ENCODE results near the gene SH2D3C.
"Not testable (repeated sequence)": the region's sequence is repeated elsewhere in the genome, so short reads cannot be mapped to it uniquely, and the experiment has no call there.

The SH2D3C gene

DNA sequence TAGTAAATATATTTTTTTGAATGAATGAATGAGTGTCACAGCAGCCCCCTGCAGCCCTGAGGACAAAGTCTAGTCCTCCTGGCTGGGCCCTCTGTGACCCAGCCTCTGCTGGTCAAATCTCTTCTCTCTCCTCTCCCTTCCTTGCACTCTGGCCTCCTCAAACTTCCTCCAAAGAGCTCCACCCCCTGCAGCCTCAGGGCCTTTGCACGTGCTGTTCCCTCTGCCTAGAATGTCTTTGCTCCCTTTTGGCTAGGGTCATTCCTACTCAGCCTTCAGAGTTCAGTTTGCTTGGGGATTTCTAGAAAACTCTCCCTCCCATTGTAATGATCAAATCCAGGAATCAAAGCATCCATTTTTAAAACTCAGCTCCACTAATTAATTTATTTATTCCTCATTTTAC is 13.0 kb downstream of the SH2D3C start:
- DNase-seq, result no peak

DNA sequence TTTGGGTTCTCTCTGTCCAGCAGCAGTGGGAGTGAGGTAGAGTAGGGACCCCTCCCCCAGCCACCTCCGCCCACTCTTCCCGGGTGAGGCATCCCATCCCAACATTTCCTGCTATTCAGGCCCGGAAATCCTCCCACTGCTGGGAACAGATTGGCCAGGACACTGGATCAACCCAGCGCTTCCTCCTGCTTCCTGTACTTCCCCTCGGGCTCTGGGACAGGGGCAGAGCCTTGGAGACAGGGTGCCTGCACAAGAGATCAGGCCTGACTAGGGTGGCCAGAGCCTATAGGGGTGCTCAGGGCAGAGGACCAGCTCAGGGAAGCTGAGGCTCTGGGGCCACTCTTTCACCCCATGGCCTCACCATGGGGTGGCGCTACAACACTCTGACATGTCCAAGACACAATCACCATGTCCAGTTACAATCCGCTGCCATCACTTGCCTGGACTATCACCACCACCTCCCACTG is 14.5 kb downstream of the SH2D3C start:
- no peak for DNase-seq

DNA sequence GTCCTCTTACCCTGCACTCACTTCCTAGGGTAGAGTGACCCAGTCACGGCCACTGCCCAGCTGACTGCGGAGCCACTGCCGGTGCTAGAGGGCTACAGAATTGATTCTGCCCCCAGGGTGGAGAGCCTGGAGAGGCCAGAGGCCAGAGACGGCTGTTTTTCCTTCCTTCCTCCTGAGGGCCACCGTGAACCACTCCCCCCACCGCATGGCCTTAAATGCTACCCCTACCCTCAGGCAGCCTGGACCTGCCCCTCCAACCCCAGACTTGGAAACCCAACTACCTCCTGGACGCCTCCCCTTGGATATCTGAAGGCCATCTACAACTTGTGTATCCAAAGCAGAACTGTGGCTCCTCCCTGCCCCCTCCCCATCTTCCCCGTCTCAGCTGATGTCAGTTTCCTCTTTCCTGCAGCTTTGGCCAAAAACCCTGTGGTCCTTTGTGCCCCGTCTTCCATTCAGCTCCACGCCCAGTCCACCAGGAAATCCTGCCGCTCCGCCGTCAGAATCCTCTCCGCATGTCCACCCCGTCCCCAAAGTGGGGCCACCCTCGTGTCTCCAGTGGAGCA is 16.3 kb downstream of the SH2D3C start:
- DNase-seq, result no peak

DNA sequence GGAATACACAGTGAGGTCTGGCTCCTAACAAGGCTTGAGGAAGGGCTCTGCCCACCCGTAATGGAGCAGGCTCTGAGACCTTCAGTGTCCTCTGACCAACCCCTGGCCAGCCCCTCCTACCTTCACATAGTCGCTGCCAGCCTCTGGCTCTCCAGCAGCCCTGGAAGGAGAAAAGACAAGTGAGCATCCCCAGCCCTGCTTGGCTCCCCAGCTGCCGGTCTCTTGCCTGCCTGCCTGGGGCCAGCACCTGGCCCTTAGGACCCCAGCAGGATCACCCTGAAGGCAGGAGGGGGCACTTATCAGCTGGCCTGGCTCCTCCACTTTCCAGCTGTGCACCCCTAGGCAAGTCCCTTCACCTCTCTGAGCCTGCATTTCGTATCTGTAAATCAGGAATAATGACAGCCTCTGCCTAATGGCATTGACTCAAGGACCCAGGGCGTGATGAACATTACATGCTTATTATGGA is 16.9 kb downstream of the SH2D3C start:
- no peak for DNase-seq

DNA sequence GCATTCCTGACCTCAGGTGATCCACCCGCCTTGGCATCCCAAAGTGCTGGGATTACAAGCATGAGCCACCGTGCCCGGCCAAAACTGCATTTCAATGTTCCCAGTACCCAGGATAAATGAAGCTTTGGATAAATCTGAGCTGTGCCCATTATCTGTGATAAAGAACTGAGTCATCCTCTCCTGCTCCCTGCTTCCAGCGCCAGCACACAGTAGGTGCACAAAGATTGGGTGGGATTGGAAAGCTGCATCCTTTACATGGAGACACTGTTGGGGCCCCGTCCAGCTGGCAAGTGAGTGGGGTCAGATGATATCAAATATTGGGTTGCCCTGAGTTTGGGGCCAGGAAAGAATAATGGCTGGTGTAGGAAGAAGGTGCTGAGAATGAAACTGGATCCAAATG is 17.4 kb downstream of the SH2D3C start:
- peak; percentile 4 for DNase-seq

DNA sequence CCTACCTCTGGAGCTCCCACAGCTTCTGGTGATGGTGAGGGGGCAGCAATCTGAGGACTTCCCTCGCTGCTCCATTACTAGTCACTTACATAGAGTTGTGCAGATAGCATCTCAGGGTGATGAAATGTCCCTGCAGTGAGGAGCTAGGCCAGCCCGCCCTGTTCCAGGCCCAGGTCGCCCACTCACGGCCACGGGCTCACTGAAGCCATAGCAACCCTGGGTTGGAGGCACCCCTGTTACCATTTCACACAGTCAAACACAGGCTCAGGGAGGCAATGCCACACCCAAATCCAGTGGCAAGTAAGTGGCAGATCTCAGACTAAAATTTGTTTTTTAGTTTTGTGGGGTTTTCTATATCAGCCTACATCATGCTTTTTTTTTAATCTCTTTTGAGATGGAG is 19.6 kb downstream of the SH2D3C start:
- DNase-seq, result no peak

DNA sequence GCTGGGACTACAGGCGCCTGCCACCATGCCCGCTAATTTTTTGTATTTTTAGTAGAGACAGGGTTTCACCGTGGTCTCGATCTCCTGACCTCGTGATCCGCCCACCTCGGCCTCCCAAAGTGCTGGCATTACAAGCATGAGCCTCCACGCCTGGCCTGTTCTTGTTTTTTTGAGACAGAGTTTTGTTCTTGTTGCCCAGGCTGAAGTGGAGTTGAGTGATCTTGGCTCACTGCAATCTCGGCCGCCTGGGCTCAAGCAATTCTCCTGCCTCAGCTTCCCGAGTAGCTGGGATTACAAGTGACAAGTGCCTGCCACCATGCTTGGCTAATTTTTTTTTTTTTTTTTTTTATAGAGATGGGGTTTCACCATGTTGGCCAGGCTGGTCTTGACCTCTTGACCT is 21.7 kb downstream of the SH2D3C start:
- DNase-seq, result not testable (repeated sequence)

DNA sequence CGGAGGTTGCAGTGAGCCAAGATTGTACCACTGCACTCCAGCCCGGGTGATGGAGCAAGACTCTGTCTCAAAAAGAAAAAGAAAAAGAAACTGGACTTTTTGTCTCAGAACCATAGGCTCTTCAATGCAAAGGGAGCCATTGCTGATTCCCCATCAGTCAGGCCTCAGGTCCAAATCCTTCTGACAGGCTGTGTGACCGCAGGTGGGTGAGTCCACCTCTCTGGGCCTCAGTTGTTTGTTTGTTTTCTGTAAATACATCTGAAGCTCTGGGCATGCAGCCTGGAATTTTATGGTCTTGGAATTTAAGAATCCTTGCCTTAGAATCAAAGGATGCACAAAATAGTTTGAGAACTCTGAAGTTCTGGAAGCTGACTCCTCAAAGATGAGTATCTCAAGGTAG is 22.2 kb downstream of the SH2D3C start:
- DNase-seq, result no peak

DNA sequence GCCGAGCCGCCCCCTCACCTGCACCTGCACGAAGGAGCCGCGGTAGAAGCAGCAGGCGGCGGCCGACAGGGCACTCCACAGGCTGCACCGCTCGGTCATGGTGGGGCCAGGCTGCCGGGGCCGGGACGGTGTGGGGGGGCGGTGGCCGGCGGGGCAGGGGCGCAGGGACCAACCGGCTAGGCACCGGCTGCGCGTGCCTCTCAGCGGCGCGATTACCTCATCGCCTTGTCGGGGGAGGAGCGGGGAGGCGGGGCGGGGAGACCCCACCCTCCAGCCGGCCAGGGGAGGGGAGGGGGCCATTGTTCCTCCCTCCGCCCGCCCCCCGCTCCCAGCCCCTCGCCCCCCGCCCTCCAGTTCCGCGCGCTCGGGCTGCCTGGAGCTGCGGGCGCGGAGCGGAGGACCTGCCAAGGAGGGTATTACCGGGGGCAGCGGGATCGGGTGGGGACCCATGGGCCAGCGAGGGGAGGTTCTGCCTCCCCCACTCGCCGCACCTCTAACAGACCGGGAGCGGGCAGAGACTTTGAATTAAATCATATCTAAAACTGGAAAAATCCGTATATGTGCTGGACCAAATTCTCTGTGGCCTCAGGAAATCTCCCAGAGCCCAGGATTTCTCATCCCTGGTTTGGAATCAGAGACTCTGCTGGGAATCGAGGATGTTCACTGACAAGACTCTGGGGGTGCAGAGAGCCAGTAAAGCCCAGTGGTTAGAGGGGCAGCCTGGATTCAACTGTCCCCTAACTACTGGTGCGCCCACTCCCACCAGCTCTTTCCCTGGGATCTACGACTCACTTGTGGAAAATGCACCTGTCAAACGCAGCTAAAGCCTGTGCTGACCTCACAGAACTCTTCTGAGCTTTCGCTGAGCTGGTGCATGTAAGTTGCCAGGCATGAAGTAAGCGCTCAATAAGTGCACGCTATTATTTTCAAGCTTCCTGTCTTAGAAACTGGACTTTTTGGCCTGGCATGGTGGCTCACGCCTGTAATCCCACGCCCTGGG is 23.1 kb downstream of the SH2D3C start:
- peak; percentile 17 for DNase-seq

DNA sequence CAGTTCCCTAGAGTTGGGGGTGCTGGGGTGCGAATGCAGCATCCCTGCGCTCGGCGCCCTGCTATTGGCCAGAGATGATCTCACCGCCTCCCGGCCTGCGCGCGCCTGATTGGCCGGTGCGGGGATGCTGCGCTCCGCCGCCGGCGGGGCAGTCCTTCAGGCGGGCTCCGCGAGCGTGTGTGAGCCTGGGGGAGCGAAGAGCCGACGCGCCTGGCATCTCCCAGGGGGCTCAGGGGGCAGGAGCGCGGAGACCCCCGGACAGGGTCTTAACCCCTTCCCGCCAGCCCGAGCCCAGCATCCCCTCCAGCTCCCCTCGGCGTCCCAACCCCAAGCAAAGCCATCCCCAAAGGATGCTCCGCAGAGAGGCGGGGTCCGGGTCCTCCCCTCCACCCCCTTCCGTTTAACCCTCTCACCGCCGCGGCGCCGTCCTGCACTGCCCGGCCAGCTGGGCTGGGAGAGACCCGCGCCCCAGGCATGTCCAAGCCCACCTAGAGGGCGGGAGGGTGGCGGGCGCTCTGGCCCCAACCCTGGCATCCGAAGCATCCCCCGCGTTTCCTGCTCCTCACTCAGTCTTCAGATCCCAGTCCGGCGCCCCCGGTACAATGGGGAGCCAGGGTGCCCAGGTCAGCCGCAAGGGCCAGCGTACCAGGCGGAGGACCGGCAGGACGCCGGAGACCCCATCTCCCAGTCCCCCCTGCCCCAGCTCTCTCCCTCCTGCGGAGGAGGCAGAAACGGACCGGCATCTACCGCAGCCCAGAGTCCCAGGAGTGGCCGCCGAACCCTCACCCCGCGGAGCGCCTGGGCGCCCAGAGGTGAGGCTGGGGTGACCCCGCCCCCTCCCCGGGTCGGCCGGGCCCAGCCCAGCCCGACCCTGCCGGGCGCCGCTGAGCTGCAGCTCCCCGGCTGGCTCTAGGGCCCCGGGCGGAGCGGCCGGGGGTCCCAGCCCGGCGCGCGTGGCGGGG is 24.1 kb downstream of the SH2D3C start:
- peak; percentile 28 for DNase-seq

DNA sequence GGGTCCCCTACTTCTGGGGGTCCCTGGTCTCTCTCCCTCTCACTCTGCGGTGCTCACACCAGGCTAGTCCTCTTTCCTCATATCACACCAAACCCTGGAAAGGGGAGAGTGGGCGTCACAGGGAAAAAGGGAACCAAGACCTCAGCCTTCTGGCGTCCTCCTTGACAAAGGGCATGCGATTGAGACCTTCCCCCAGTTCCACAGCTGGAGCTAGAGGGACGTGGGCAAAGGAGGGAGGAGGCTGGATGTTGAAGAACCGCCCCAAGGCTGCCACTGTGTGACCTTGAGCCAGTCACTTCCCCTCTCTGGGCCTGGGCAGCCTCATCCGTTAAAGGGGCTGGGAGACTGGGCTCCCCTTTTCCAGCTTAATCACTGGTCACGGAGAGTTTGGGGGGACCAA is 24.8 kb downstream of the SH2D3C start:
- no peak for DNase-seq

DNA sequence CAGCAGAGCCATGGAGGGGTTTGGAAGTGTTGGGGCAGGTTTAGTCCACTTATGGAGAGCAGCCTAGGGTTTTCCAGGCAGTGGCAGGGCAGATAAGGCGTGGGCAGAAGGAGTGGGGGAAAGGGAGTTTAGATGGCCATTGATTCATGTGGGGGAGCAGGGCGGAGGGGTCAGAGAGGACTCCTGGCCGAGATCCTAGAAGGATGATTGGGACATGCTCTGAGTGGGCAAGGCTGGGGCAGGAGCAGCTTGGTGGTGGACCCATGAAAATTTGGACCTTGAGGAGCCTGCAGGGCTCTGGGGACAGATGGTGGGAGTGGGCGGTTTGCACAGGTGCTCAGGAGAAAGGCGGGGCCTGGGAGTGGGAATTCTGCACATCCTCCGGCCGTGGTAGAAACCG is 25.3 kb downstream of the SH2D3C start:
- no peak for DNase-seq

DNA sequence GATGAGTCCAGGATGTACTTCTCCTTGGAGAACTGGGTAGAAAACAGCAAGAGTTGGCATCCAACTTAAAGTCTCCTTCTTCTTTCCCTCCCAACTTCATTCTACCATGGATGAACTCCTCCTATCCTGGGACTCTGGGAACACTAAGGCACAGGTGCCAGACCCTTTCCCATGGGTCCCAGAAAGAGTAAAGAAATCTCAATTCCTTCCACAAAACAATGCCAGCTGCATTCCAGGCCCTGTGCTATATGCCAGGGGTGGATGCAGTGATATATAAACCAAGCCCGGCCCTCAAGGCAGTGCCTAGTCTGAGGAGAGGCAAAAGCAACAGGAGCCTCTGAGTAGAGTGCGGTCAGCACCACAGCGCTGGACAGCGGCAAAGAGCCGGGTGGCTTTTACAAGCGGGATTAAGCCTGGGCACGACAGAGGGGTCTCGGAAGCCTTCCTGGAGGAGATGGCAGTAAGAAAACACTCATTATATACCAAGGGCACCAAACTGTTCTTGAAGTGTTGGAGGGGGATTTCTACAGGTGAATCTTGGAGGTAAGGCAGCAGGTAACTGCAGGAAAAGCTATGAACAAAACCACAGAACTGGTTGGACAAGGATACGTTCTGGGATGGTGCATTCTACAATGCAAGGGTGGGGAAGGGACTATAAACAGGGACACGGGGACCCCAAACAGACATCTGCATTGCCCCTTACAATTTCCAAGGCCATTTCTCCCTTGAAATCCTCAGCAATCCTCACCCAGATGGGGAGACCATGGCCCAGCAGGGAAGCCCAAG is 27.0 kb downstream of the SH2D3C start:
- DNase-seq, result no peak

DNA sequence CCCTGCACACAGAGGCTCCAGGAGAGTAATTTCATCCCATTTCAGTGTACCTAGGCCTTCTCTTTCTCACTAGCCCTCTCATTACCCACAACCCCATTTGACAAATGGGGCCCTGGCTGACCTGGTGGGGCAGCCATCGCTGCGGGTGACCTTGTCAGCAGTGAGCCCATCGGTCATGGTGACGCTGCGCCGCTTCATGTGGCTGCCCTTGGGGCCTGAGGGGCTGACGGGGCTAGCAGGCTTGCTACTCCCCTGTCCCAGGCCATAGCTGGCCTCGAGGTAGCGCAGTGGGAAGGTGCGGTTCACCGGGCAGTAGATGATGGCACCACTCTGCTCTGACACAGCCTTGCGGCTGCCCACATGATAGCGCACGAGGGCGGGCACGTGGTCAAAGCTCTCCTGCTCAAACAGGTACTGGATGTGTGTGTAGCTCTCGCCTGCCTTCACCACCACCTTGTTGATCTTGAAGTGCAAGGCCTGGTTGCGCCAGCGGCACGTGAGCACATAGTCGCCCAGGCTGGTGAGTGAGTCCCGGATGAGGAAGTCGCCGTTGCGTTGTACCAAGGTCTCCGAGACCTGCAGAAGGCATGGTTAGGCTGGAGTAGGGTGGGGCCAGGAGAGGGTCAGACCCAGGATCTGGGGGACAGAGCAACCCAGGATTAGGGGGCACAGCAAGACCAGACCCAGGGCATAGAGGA is 29.2 kb downstream of the SH2D3C start:
- DNase-seq, result no peak

DNA sequence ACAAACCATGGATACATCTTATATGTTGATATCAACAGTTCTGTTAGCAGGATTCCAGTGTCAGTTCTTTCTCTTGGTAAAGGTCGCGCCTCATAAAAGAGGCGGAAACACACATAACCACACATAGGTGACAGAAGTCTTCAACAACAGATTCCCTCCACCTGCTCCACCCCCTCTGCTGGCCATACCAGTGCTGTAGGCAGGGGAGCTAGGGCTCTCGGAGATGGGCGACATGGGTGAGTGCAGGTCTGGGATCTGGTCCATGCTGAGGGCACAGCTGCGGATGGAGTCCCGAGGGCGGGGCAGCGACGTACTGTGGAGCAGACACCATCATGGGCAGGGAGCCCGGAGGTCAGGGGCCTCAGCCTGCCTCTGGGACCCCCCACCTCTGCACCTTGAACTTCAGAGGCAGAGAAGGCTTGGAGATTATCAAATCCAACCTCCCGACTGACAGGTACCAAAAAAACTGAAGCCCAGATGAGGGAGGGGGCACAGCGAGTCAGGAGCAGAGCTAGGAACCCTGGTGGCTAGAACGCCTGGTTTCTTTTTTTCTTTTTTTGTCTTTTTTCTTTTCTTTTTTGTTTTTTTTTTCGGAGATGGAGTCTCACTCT is 31.4 kb downstream of the SH2D3C start:
- no peak for DNase-seq

DNA sequence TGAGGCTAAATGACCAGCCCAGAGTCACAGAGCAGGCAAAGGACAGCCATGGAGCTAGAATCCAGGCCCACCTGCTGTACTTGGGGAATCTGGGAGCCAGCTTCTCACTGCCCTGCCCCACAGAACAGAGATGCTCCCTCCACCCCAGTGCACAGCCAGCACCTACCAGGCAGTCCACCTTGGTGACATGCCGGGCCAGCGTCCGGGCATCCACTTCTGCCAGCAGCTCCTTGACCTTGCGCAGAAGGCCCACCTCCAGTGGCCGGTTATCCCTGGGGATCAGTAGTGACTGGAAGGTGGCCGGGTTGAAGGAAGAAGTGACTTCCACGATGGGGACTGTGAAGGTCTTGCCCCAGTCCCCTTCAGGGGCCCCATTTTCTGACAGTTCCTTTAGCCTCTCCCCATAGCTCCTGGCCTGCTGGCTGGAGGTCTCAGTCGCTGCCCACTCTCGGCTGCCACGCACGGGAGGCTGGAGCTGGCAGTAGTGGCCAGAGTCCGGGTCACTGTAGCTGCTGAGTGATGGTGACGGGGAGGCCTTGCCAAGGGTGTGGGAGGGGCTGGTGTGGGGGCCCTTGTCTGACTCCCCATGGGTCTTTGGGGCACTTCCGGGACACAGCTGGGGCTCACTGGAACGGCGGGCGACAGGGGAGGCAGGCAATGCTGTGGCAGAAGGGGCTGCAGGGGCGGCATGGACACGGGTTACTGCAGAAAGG is 33.9 kb downstream of the SH2D3C start:
- DNase-seq, result no peak

DNA sequence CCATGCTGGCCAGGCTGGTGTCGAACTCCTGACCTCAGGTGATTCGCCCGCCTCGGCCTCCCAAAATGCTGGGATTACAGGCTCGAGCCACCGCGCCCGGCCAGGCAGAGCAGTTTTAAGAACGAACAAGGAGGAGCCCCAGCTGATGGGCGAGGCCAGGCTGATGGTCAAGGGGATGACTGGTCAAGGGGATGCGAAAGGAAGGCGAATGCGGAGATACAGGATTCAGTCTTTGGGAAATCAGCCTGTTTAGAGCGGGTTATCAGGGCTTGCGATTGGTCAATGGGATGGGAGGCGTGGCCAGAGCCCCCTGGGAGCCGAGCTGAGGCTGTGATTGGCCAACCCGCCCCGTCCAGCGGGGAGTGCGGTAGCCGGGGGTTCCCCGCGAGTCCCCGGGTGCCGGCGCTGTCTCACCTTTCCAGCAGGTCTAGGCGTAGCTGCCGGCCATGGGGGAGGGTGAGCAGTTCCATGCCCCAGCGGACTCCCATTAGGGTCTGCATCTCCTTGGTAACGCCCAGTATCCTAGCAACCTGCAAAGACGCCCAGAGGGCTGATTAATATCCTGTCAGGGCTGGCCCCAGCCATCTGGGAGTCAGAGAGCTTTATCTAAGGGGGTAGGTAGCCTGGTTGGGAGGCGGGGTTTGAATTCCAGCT is 35.9 kb downstream of the SH2D3C start:
- no peak for DNase-seq

DNA sequence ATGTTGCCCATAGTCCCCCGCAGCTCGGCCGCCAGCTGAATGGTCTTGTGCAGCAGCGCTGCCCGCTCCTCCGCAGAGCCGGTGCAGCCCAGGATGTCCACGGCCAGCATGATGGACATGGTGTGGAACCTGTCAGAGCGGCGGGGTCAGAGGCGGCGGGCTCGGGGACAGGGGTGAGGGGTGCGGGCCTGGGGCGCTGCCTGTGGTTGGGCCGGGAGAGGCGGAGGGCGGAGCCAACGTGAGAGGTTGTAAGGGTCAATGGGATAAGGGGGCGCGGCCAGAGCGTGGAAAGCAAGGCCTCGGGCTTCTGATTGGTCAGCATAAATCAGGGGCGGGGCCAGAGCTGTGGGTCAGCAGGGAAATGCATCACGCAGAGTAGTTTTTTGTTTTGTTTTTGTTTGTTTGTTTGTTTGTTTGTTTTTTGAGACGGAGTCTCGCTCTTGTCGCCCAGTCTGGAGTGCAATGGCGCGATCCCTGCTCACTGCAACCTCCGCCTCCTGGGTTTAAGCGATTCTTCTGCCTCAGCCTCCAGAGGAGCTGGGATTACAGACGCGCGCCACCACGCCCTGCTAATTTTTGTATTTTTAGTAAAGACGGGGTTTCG is 36.5 kb downstream of the SH2D3C start:
- no peak for DNase-seq

DNA sequence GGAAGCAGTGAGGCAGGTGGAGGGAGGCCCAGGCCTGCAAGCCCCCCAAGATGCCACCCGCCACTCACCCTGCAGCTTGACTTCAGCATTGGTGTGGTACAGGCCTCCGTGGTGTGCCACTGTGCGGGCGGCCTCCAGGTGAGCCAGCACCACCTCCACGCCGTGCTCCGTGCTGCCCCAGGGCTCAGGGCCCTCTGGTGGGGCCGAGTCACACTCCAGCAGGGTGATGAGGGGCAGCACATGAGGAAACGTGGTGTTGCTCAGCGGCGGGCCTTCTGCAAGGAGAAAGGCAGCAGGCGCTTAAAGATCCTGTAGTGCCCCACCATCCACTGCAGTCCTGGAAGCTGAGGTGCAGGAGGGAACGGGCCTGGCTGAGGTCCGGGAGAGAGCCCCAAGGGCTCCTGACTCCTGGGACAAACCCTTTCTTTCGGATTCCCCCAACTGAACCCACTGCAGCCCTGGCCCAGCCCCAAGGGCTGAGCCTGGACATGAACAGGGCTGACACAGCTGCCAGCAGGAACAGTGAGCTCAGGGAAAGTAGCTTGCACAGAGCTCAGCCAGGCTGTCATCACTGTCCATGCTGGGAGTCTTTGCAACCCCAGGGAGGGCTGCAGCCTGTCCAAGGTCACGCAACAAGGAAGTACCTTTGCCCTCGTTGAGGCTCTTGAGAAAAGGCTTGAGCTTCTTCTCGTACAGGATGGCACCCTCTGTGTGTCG is 38.7 kb downstream of the SH2D3C start:
- DNase-seq, result no peak
